ENCODE results near the gene MACROD2. TPM values are rescaled to one million over a fixed set of nuclear protein-coding genes. Genes with fewer than 3 reads are reported as not detected.

MACROD2 gene
- total RNA-seq, 2 donors from 2014 or later, result 0.94 to 10.4 TPM

DNA sequence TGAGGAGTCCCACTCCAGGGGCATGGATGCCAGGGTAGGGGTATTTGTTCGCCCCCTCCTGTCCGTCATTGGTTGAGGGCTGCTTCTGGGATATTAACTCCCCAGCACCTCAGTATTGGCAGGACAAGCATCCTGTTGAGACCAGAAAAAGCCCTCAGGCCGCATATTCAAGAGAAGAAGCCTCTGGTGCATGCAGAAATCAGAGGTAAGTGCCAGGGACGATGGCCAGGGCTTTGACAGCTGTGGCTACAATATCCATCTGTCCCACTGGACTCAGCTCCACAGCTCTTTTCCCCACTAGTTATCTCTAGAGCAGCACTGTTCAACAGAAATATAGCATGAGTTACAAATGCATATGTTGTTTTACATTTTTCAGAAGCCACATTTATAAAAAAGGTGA, 1926.6 kb downstream of the MACROD2 start:
- Histone ChIP-seq H3K27ac (no peak overlapping the region), H3K9me3 (no peaks in the 10 kb centered on the region), H3K4me1 (no peaks in the 10 kb centered on the region), H3K36me3 (no peaks in the 10 kb centered on the region), H3K4me3 (no peak overlapping the region), H3K27me3 (no peaks in the 10 kb centered on the region)
- no peak for DNase-seq (ENCODE audit: low spot score)
- TF ChIP-seq CTCF (IDR thresholded peaks at IDR 0.05), result no peak

DNA sequence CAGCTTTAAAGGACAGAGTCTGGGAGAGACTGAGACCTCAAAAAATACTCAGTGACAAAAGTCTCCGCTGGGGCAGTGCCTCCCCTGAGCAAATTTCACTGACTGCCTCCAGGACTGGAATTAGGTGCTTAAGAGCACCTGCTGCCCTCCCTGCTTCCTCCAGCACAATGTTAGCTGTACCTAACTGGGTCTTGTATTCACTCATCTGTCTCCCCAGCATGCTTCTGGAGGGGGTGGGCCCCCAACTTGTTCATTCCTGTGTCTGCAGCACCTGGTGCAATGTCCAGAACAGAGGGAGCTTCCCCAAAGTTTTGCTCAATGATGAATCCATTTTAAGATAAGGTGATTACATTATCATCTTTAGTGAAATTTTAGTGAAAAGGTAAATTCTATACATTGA, 1927.2 kb downstream of the MACROD2 start:
- no peak overlapping the region for H3K27ac ChIP-seq
- no peak overlapping the region for H3K4me3 ChIP-seq
- H3K27me3 ChIP-seq, result no peaks in the 10 kb centered on the region
- no peaks in the 10 kb centered on the region for H3K4me1 ChIP-seq
- no peak for DNase-seq (ENCODE audit: low spot score)
- no peaks in the 10 kb centered on the region for H3K36me3 ChIP-seq
- TF ChIP-seq CTCF (IDR thresholded peaks at IDR 0.05), result no peak
- H3K9me3 ChIP-seq, result no peaks in the 10 kb centered on the region

DNA sequence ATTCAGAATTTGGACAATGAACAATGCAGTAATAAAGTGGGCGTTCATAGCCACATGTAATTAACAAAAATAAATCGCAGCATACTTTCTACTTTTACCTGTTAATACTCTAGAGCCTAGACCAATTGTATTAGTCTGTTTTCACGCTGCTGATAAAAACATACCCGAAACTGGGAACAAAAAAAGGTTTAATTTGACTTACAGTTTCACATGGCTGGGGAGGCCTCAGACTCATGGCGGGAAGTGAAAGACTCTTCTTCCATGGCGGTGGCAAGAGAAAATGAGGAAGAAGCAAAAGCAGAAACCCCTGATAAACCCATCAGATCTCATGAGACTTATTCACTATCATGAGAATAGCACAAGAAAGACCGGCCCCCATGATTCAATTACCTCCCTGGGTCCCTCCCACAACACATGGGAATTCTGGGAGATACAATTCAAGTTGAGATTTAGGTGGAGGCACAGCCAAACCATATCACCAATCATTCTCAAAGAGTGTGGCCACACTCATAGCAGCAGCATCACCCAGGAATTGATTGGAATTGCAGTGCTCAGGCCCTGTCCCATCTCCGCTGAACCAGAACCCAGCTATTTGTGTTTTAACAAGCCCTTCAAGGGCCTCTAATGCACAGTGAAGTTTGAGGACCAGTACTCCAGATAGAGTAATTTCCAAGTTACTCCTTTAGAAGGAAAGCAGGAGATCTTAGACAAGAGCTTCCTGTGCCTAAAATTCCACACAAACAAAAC, 1927.9 kb downstream of the MACROD2 start:
- no peak for TF ChIP-seq CTCF (IDR thresholded peaks at IDR 0.05)
- H3K9me3 ChIP-seq, result no peaks in the 10 kb centered on the region
- H3K36me3 ChIP-seq, result no peaks in the 10 kb centered on the region
- no peaks in the 10 kb centered on the region for H3K4me1 ChIP-seq
- no peaks in the 10 kb centered on the region for H3K27me3 ChIP-seq
- H3K27ac ChIP-seq, result no peak overlapping the region
- no peak overlapping the region for H3K4me3 ChIP-seq
- DNase-seq (ENCODE audit: low spot score), result no peak

DNA sequence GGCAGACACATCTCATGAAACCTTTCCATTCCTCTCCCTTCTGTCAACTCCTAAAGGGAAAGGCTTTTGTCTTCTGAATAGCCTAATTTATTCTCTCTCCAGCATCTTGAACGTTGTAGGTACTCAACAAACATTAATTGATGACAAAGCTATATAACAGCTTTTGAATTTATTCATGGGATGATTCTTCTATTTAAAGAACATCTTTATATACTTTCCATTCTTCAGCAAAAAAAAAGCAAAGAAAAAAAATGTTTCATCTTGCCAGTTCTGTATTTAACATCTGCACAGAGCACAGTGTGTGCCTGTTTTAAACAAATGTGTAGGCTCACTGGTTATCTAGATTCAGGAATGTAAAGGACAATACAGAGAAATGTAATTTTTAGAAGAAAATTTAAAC, 1929.2 kb downstream of the MACROD2 start:
- DNase-seq (ENCODE audit: low spot score), result no peak
- Histone ChIP-seq H3K4me1 (no peaks in the 10 kb centered on the region), H3K27ac (no peak overlapping the region), H3K36me3 (no peaks in the 10 kb centered on the region), H3K9me3 (peaks cover 0 to 4% of the 10 kb centered on the region in 2 donors), H3K27me3 (no peaks in the 10 kb centered on the region), H3K4me3 (no peak overlapping the region)
- no peak for TF ChIP-seq CTCF (IDR thresholded peaks at IDR 0.05)

DNA sequence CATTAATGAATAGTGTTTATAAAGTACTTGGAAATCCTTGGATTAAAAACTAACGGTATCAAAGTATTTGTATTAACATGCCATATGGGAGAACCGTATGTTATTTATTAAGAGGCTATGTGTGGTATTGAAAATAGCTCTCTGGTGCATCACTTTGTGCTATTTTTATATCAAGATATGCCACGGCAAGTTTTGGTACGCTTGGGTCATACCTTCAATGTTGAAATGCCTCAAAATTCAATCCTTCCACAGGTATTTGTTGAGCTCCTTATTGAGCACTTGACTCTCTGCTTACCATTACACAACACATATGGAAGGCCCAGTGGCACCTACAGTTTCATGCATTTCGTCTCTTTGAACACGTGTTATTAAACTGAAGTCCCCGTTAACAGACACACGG, 1930.1 kb downstream of the MACROD2 start:
- Histone ChIP-seq H3K9me3 (peaks cover 0 to 4% of the 10 kb centered on the region in 2 donors), H3K4me3 (no peak overlapping the region), H3K36me3 (no peaks in the 10 kb centered on the region), H3K27ac (no peak overlapping the region), H3K27me3 (no peaks in the 10 kb centered on the region), H3K4me1 (no peaks in the 10 kb centered on the region)
- no peak for DNase-seq (ENCODE audit: low spot score)
- TF ChIP-seq CTCF (IDR thresholded peaks at IDR 0.05), result no peak

Measured in right atrium auricular region (tissue), 2 donors.